ENCODE results near the gene PDGFRB.
"Not testable (repeated sequence)": the region's sequence is repeated elsewhere in the genome, so short reads cannot be mapped to it uniquely, and the experiment has no call there.

PDGFRB gene

GRCh38 chr5:150114102-150114641, 41.5 kb downstream of the PDGFRB start:
- no peak for DNase-seq (ENCODE audit: low read depth)

GRCh38 chr5:150113047-150113744, 42.4 kb downstream of the PDGFRB start:
- peak; percentile 30 for DNase-seq (ENCODE audit: low read depth)

- no peak for DNase-seq (ENCODE audit: low read depth)
These were observed 43.2 kb downstream of the PDGFRB start for GRCh38 chr5:150112201-150113046.

- DNase-seq (ENCODE audit: low read depth): no peak
These were observed 44.5 kb downstream of the PDGFRB start for GRCh38 chr5:150111122-150111521.

GRCh38 chr5:150109921-150110320, 45.7 kb downstream of the PDGFRB start:
- DNase-seq (ENCODE audit: low read depth): no peak

GRCh38 chr5:150108711-150109514, 46.7 kb downstream of the PDGFRB start:
- DNase-seq (ENCODE audit: low read depth): no peak

- DNase-seq (ENCODE audit: low read depth): no peak
These were observed 47.7 kb downstream of the PDGFRB start for GRCh38 chr5:150107909-150108447.

- DNase-seq (ENCODE audit: low read depth): no peak
These were observed 48.8 kb downstream of the PDGFRB start for GRCh38 chr5:150106674-150107426.

GRCh38 chr5:150105928-150106615, 49.6 kb downstream of the PDGFRB start:
- no peak for DNase-seq (ENCODE audit: low read depth)

GRCh38 chr5:150104550-150104870, 51.1 kb downstream of the PDGFRB start:
- DNase-seq (ENCODE audit: low read depth): no peak

GRCh38 chr5:150103678-150104549, 51.7 kb downstream of the PDGFRB start:
- DNase-seq (ENCODE audit: low read depth): no peak

GRCh38 chr5:150101023-150101422, 54.6 kb downstream of the PDGFRB start:
- no peak for DNase-seq (ENCODE audit: low read depth)

GRCh38 chr5:150097152-150097551, 58.5 kb downstream of the PDGFRB start:
- DNase-seq (ENCODE audit: low read depth): no peak

- DNase-seq (ENCODE audit: low read depth): no peak
These were observed 63.4 kb downstream of the PDGFRB start for GRCh38 chr5:150092159-150092787.

- no peak for DNase-seq (ENCODE audit: low read depth)
These were observed 69.5 kb downstream of the PDGFRB start, which contains the start of gene CSF1R for GRCh38 chr5:150085950-150086715. TSS of gene CSF1R (minus strand) at chr5:150086554. CDS start at chr5:150086427, 127 bp downstream.

- no peak for DNase-seq (ENCODE audit: low read depth)
These were observed 70.3 kb downstream of the PDGFRB start for GRCh38 chr5:150085191-150085912.

- DNase-seq (ENCODE audit: low read depth): not testable (repeated sequence)
These were observed 70.9 kb downstream of the PDGFRB start for GRCh38 chr5:150084754-150085153.

GRCh38 chr5:150082889-150083288, 72.8 kb downstream of the PDGFRB start:
- DNase-seq (ENCODE audit: low read depth): no peak
